Activated CD8-positive, alpha-beta memory T cell treated with anti-CD3 and anti-CD28 coated beads, Interleukin-2, amount 10 ng/mL, durations not matched to agents 7 days and 5 days (primary cell): ENCODE data around the gene FZD10. TPM values are rescaled to one million over a fixed set of nuclear protein-coding genes. Genes with fewer than 3 reads are reported as not detected.

Experiments
- ATAC-seq: fragments of 150-1000 bp; cut with Tn5 transposase; one replicate; pipeline ENCODE4 v1.10.0; 2021; ENCODE audit warnings: moderate library complexity
- CTCF ChIA-PET: fragments of 350-600 bp; sonication (Branson Sonifier 250); formaldehyde crosslinking; loops from one replicate; lab custom pipeline; 2021; ENCODE audit warnings: antibody characterized with exemption; lab: Charles Lee
- DNase-seq: peaks from one replicate; pipeline ENCODE4 v3.0.0-alpha.2; 2020
- H3K27ac Mint-ChIP-seq: one replicate; pipeline ENCODE4 v1.8.0; 2021; ENCODE audit warnings: mild to moderate bottlenecking, mixed read lengths
- H3K27me3 Mint-ChIP-seq: one replicate; pipeline ENCODE4 v1.8.0; 2021; ENCODE audit warnings: mixed read lengths
- H3K36me3 Mint-ChIP-seq: one replicate; pipeline ENCODE4 v1.8.0; 2021; ENCODE audit warnings: mild to moderate bottlenecking, mixed read lengths
- H3K4me1 Mint-ChIP-seq: one replicate; pipeline ENCODE4 v1.8.0; 2021; ENCODE audit warnings: mixed read lengths
- H3K4me3 Mint-ChIP-seq: one replicate; pipeline ENCODE4 v1.8.0; 2021; ENCODE audit warnings: mild to moderate bottlenecking, moderate library complexity, mixed read lengths
- H3K9me3 Mint-ChIP-seq: one replicate; pipeline ENCODE4 v1.8.0; 2022; ENCODE audit warnings: low read depth, mixed read lengths
- total RNA-seq, 2 experiments: library from RNA; stranded (reverse); gene quantifications; one replicate each; pipeline ENCODE4 v1.2.3, GENCODE V29; 2021

The FZD10 gene
- total RNA-seq, 2 experiments from 2014 or later = not detected

GRCh38 chr12:130201037-130201436 is 38.8 kb downstream of the FZD10 start:
- ATAC-seq (no peak), DNase-seq (no peak)
- Mint-ChIP-seq H3K4me3 (no peak overlapping the region), H3K27ac (no peak overlapping the region), H3K27me3 (no peaks in the 10 kb centered on the region), H3K36me3 (no peaks in the 10 kb centered on the region), H3K9me3 (peaks cover 6% of the 10 kb centered on the region), H3K4me1 (no peaks in the 10 kb centered on the region)
- CTCF ChIA-PET = no interaction called here

GRCh38 chr12:130202201-130202600 is 39.9 kb downstream of the FZD10 start:
- Mint-ChIP-seq H3K27me3 (no peaks in the 10 kb centered on the region), H3K9me3 (peaks cover 6% of the 10 kb centered on the region), H3K36me3 (no peaks in the 10 kb centered on the region), H3K4me1 (no peaks in the 10 kb centered on the region), H3K4me3 (no peak overlapping the region), H3K27ac (no peak overlapping the region)
- CTCF ChIA-PET = no interaction called here
- DNase-seq (no peak), ATAC-seq (no peak)

GRCh38 chr12:130203151-130203550 is 40.9 kb downstream of the FZD10 start:
- no peak for ATAC-seq
- H3K4me1 Mint-ChIP-seq = no peaks in the 10 kb centered on the region
- CTCF ChIA-PET = no interaction called here
- H3K4me3 Mint-ChIP-seq = no peak overlapping the region
- H3K27ac Mint-ChIP-seq = no peak overlapping the region
- H3K27me3 Mint-ChIP-seq = no peaks in the 10 kb centered on the region
- no peak for DNase-seq
- peaks cover 6% of the 10 kb centered on the region for H3K9me3 Mint-ChIP-seq
- H3K36me3 Mint-ChIP-seq = no peaks in the 10 kb centered on the region

- no peaks in the 10 kb centered on the region for H3K36me3 Mint-ChIP-seq
- H3K27ac Mint-ChIP-seq = no peak overlapping the region
- no peak for DNase-seq
- no peak for ATAC-seq
- H3K4me3 Mint-ChIP-seq = no peak overlapping the region
- CTCF ChIA-PET = no interaction called here
- no peaks in the 10 kb centered on the region for H3K27me3 Mint-ChIP-seq
- H3K4me1 Mint-ChIP-seq = no peaks in the 10 kb centered on the region
- H3K9me3 Mint-ChIP-seq = peaks cover 3% of the 10 kb centered on the region
Measured at GRCh38 chr12:130204541-130204953, 42.3 kb downstream of the FZD10 start.

- H3K4me1 Mint-ChIP-seq = no peaks in the 10 kb centered on the region
- no peak overlapping the region for H3K4me3 Mint-ChIP-seq
- H3K27me3 Mint-ChIP-seq = no peaks in the 10 kb centered on the region
- ATAC-seq (no peak), DNase-seq (no peak)
- no peaks in the 10 kb centered on the region for H3K36me3 Mint-ChIP-seq
- CTCF ChIA-PET = no interaction called here
- peaks cover 5% of the 10 kb centered on the region for H3K9me3 Mint-ChIP-seq
- no peak overlapping the region for H3K27ac Mint-ChIP-seq
Measured at GRCh38 chr12:130205495-130205894, 43.2 kb downstream of the FZD10 start.

GRCh38 chr12:130212384-130212989 is 50.2 kb downstream of the FZD10 start:
- H3K36me3 Mint-ChIP-seq = no peaks in the 10 kb centered on the region
- no peaks in the 10 kb centered on the region for H3K27me3 Mint-ChIP-seq
- H3K9me3 Mint-ChIP-seq = peaks cover 7% of the 10 kb centered on the region
- no peak for DNase-seq
- H3K4me1 Mint-ChIP-seq = no peaks in the 10 kb centered on the region
- no peak overlapping the region for H3K27ac Mint-ChIP-seq
- CTCF ChIA-PET = no interaction called here
- no peak overlapping the region for H3K4me3 Mint-ChIP-seq
- ATAC-seq = no peak

GRCh38 chr12:130213249-130213648 is 51.0 kb downstream of the FZD10 start:
- DNase-seq (no peak), ATAC-seq (no peak)
- no peak overlapping the region for H3K4me3 Mint-ChIP-seq
- CTCF ChIA-PET = no interaction called here
- H3K9me3 Mint-ChIP-seq = peaks cover 7% of the 10 kb centered on the region
- H3K36me3 Mint-ChIP-seq = no peaks in the 10 kb centered on the region
- H3K27me3 Mint-ChIP-seq = no peaks in the 10 kb centered on the region
- no peak overlapping the region for H3K27ac Mint-ChIP-seq
- H3K4me1 Mint-ChIP-seq = no peaks in the 10 kb centered on the region

GRCh38 chr12:130214686-130215395 is 52.6 kb downstream of the FZD10 start:
- no peak for DNase-seq
- Mint-ChIP-seq H3K36me3 (no peaks in the 10 kb centered on the region), H3K27ac (no peak overlapping the region), H3K27me3 (no peaks in the 10 kb centered on the region), H3K9me3 (peaks cover 12% of the 10 kb centered on the region), H3K4me3 (no peak overlapping the region), H3K4me1 (no peaks in the 10 kb centered on the region)
- CTCF ChIA-PET = no interaction called here
- no peak for ATAC-seq

Other genes starting within 250 kb of the FZD10 start
- not detected for gene PIWIL1, start 175.4 kb downstream of the FZD10 start, total RNA-seq